Neural crest cell (in vitro differentiated cells): ENCODE data around the gene USP17L21. TPM values are rescaled to one million over a fixed set of nuclear protein-coding genes. Genes with fewer than 3 reads are reported as not detected.
A peak's percentile ranks its signal among the peaks of the same experiment; 100 is the strongest.
"Not testable (repeated sequence)": the region's sequence is repeated elsewhere in the genome, so short reads cannot be mapped to it uniquely, and the experiment has no call there.

ENCODE experiments used
- DNase-seq: peaks from one replicate; pipeline ENCODE4 v3.0.0; 2021; ENCODE audit warnings: low read depth, mixed read lengths, low spot score
- H3K27ac Mint-ChIP-seq: one replicate; pipeline ENCODE4 v1.8.0; 2021; ENCODE audit warnings: mild to moderate bottlenecking, mixed read lengths; ENCODE audit not compliant: unreplicated experiment
- H3K27me3 Mint-ChIP-seq: 2 replicates; pipeline ENCODE4 v1.8.0; 2021; ENCODE audit warnings: low read depth, mild to moderate bottlenecking, mixed read lengths
- H3K36me3 Mint-ChIP-seq: 2 replicates; pipeline ENCODE4 v1.8.0; 2021; ENCODE audit warnings: low read depth, mild to moderate bottlenecking, mixed read lengths
- H3K4me1 Mint-ChIP-seq: 2 replicates; pipeline ENCODE4 v1.8.0; 2021; ENCODE audit warnings: mixed read lengths
- H3K4me3 Mint-ChIP-seq: one replicate; pipeline ENCODE4 v1.8.0; 2021; ENCODE audit warnings: mild to moderate bottlenecking, mixed read lengths
- H3K9me3 Mint-ChIP-seq: 2 replicates; pipeline ENCODE4 v1.8.0; 2021; ENCODE audit warnings: mixed read lengths
- total RNA-seq: library from RNA; stranded (reverse); gene quantifications from 2 replicates; pipeline ENCODE4 v1.2.1, GENCODE V29; 2021

Gene USP17L21
- total RNA-seq, 1 donor from 2014 or later, result not detected

DNA sequence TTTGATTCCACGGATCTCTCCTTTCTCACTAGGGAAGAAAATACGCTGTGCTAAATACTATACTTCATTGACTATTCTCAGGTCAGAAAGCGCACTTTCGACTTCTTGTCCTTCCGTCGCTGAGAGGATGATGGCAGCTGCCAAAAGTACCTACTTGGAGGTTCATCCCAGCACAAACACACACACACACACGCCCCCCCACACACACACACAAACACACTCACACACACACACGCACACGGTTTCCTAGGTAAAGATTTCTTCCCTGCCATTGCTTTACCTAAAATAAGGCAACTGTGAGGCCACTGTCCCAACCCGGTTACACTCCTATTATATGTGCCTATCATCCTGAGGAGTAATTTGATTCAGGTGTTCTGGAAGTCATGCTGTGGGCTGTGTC lies 9.0 kb downstream of the USP17L21 start:
- H3K4me1 Mint-ChIP-seq, H3K27ac Mint-ChIP-seq, H3K27me3 Mint-ChIP-seq, H3K9me3 Mint-ChIP-seq, H3K4me3 Mint-ChIP-seq, H3K36me3 Mint-ChIP-seq: not testable (repeated sequence)
- DNase-seq, result peak; percentile 1

Other genes starting within 250 kb of the USP17L21 start
- gene FAM90A26, start 92.5 kb upstream of the USP17L21 start, total RNA-seq, result not detected in 2 replicates
- gene USP17L10, start 52.2 kb upstream of the USP17L21 start, total RNA-seq, result not detected in 2 replicates
- gene USP17L11, start 47.5 kb upstream of the USP17L21 start, total RNA-seq, result not detected in 2 replicates
- not detected in 2 replicates for gene USP17L12, start 42.7 kb upstream of the USP17L21 start, total RNA-seq
- not detected in 2 replicates for gene USP17L13, start 38.0 kb upstream of the USP17L21 start, total RNA-seq
- not detected in 2 replicates for gene USP17L15, start 28.5 kb upstream of the USP17L21 start, total RNA-seq
- not detected in 2 replicates for gene USP17L17, start 19.0 kb upstream of the USP17L21 start, total RNA-seq
- not detected in 2 replicates for gene USP17L18, start 14.2 kb upstream of the USP17L21 start, total RNA-seq
- gene USP17L19, start 9.5 kb upstream of the USP17L21 start, total RNA-seq, result not detected in 2 replicates
- gene USP17L20, start 4.7 kb upstream of the USP17L21 start, total RNA-seq, result not detected in 2 replicates
- gene USP17L22, start 4.7 kb downstream of the USP17L21 start, total RNA-seq, result not detected in 2 replicates
- gene USP17L24, start 62.3 kb downstream of the USP17L21 start, total RNA-seq, result not detected in 2 replicates
- not detected in 2 replicates for gene USP17L25, start 67.0 kb downstream of the USP17L21 start, total RNA-seq
- gene USP17L26, start 71.8 kb downstream of the USP17L21 start, total RNA-seq, result not detected in 2 replicates
- gene USP17L5, start 76.5 kb downstream of the USP17L21 start, total RNA-seq, result not detected in 2 replicates
- gene USP17L27, start 81.3 kb downstream of the USP17L21 start, total RNA-seq, result not detected in 2 replicates
- gene USP17L28, start 86.0 kb downstream of the USP17L21 start, total RNA-seq, result not detected in 2 replicates
- gene USP17L29, start 90.8 kb downstream of the USP17L21 start, total RNA-seq, result not detected in 2 replicates
- not detected in 2 replicates for gene USP17L30, start 100.3 kb downstream of the USP17L21 start, total RNA-seq
- not detected in 2 replicates for gene DEFB131A, start 181.5 kb downstream of the USP17L21 start, total RNA-seq